D721Med (cell line): ENCODE results near the gene KCNH8.

Source experiments
- DNase-seq: peaks from one replicate; pipeline ENCODE4 v3.0.0; 2011; ENCODE audit warnings: low spot score; ENCODE audit not compliant: insufficient read length
- FAIRE-seq: peaks from 2 replicates; lab custom pipeline; 2011; peaks lifted over from hg19 to GRCh38; lab: Jason Lieb, UNC
- CTCF ChIP-seq: IDR thresholded peaks from 2 replicates; pipeline ENCODE4 v1.5.1; 2012; ENCODE audit warnings: mild to moderate bottlenecking, control low read depth; ENCODE audit not compliant: insufficient read depth; ENCODE audit errors: missing control alignments

The KCNH8 gene

GRCh38 chr3:19149368-19149767, 1.1 kb downstream of the KCNH8 start:
- DNase-seq (no peak), FAIRE-seq (no peak)
- no peak for TF ChIP-seq CTCF

- no peak for TF ChIP-seq CTCF
- FAIRE-seq (no peak), DNase-seq (no peak)
Observed at GRCh38 chr3:19151171-19151570, 2.9 kb downstream of the KCNH8 start.

GRCh38 chr3:19154693-19155250, 6.5 kb downstream of the KCNH8 start:
- no peak for TF ChIP-seq CTCF
- FAIRE-seq (no peak), DNase-seq (no peak)

GRCh38 chr3:19155375-19155774, 7.1 kb downstream of the KCNH8 start:
- FAIRE-seq, result no peak

GRCh38 chr3:19159966-19160635, 11.8 kb downstream of the KCNH8 start:
- no peak for FAIRE-seq
- DNase-seq, result no peak
- no peak for TF ChIP-seq CTCF

More at GRCh38 chr3:19155375-19155774, 7.1 kb downstream of the KCNH8 start:
- no peak for TF ChIP-seq CTCF
- DNase-seq, result no peak

GRCh38 chr3:19165654-19166053, 17.3 kb downstream of the KCNH8 start:
- FAIRE-seq (no peak), DNase-seq (no peak)
- TF ChIP-seq CTCF, result no peak

- TF ChIP-seq CTCF, result no peak
- FAIRE-seq, result no peak
- no peak for DNase-seq
Observed at GRCh38 chr3:19171794-19172193, 23.5 kb downstream of the KCNH8 start.
